GM12878 (cell line): ENCODE results near the gene BDH1. TPM values are rescaled to one million over a fixed set of nuclear protein-coding genes. Genes with fewer than 3 reads are reported as not detected.
A peak's percentile ranks its signal among the peaks of the same experiment; 100 is the strongest.

Experiments
- ATAC-seq: fragments of 200-7000 bp; cut with Tn5 transposase; 3 replicates; pipeline ENCODE4 v1.9.1; 2020; ENCODE audit warnings: mild to moderate bottlenecking, moderate library complexity
- BruUV-seq: library from RNA; stranded (reverse); fragments of 400-500 nt; replicated peaks from 2 replicates; lab custom pipeline; 2021; lab: Mats Ljungman, UMichigan
- CTCF ChIA-PET: fragments of 300-600 bp; sonication (Branson Sonifier 250); formaldehyde crosslinking; extraction: SDS; loops from one replicate; lab custom pipeline; 2021; ENCODE audit warnings: inconsistent platforms; lab: Yijun Ruan, JAX
- POLR2A ChIA-PET: fragments of 350-600 bp; formaldehyde crosslinking; extraction: SDS; loops from one replicate; lab custom pipeline; 2021; ENCODE audit warnings: inconsistent platforms; lab: Charles Lee
- RAD21 ChIA-PET: fragments of 300-600 bp; sonication (Branson Sonifier 250); formaldehyde crosslinking; loops from one replicate; lab custom pipeline; 2023; ENCODE audit warnings: antibody characterized with exemption; ENCODE audit not compliant: unreplicated experiment; lab: Charles Lee
- SMC1A ChIA-PET: fragments of 300-600 bp; sonication (Branson Sonifier 250); formaldehyde crosslinking; loops from one replicate; lab custom pipeline; 2023; ENCODE audit not compliant: unreplicated experiment, uncharacterized antibody; lab: Charles Lee
- DNase-seq: peaks from one replicate; pipeline ENCODE4 v3.0.0-alpha.2; 2011; ENCODE audit warnings: low read depth, low spot score
- FAIRE-seq: peaks from 3 replicates; lab custom pipeline; 2011; peaks lifted over from hg19 to GRCh38; lab: Jason Lieb, UNC
- H2AFZ ChIP-seq: 2 replicates; pipeline ENCODE4 v1.6.0; 2011; ENCODE audit warnings: low read depth, low read length, control low read depth; ENCODE audit not compliant: control insufficient read depth
- H3K27ac ChIP-seq: 2 replicates; pipeline ENCODE4 v1.5.1; 2011; ENCODE audit warnings: control low read depth; ENCODE audit not compliant: control insufficient read depth, insufficient read depth
- H3K27me3 ChIP-seq, 2 experiments: replicated peaks in 1 of 2; 2 replicates each; pipeline versions ENCODE4 v1.6.0 to v1.6.1; 2011; ENCODE audit warnings: low read length in 1 of 2; ENCODE audit not compliant: control insufficient read depth in 2 of 2, insufficient read depth in 2 of 2
- H3K36me3 ChIP-seq, 2 experiments: 2 replicates each; pipeline ENCODE4 v1.5.1; 2011; ENCODE audit warnings: low read length in 1 of 2; ENCODE audit not compliant: control insufficient read depth in 2 of 2, insufficient read depth in 2 of 2
- H3K4me1 ChIP-seq: 2 replicates; pipeline ENCODE4 v1.6.1; 2011; ENCODE audit warnings: mild to moderate bottlenecking, low read length, moderate library complexity, mixed read lengths; ENCODE audit not compliant: control insufficient read depth, insufficient read depth
- H3K4me2 ChIP-seq: 2 replicates; pipeline ENCODE4 v1.6.0; 2011; ENCODE audit warnings: control low read depth; ENCODE audit not compliant: control insufficient read depth, insufficient read depth
- H3K4me3 ChIP-seq: fragments of 200-600 bp; sonication (generic); 2 replicates; pipeline ENCODE4 v1.5.1; 2016
- H3K79me2 ChIP-seq: 2 replicates; pipeline ENCODE4 v1.6.0; 2011; ENCODE audit warnings: low read length; ENCODE audit not compliant: control insufficient read depth, insufficient read depth
- H3K9ac ChIP-seq: 2 replicates; pipeline ENCODE4 v1.8.0; 2011; ENCODE audit warnings: low read length, control low read depth, mixed read lengths; ENCODE audit not compliant: control insufficient read depth, insufficient read depth
- H3K9me3 ChIP-seq: replicated peaks from 3 replicates; pipeline ENCODE4 v1.5.1; 2011; ENCODE audit warnings: mild to moderate bottlenecking, low read length; ENCODE audit not compliant: control insufficient read depth, insufficient read depth
- H4K20me1 ChIP-seq: 2 replicates; pipeline ENCODE4 v1.6.0; 2011; ENCODE audit not compliant: control insufficient read depth, insufficient read depth
- BMI1 ChIP-seq: fragments of 450-650 bp; IDR thresholded peaks from 2 replicates; pipeline ENCODE4 v1.6.1; 2016; ENCODE audit warnings: mild to moderate bottlenecking, moderate library complexity, borderline replicate concordance
- CEBPB ChIP-seq, 2 experiments: fragments of 150-350 bp in 1 of 2; IDR thresholded peaks; 2 replicates each; pipeline ENCODE4 v1.6.1; 2012 to 2014; ENCODE audit warnings: low read depth in 2 of 2, low read length in 2 of 2, borderline replicate concordance in 1 of 2, inconsistent platforms in 1 of 2
- CHD1 ChIP-seq: IDR thresholded peaks from 2 replicates; pipeline ENCODE4 v1.6.1; 2012; ENCODE audit warnings: low read depth, low read length, improper control_type of control experiment
- GATAD2B ChIP-seq: fragments of 450-650 bp; conservative IDR thresholded peaks from 2 replicates; pipeline ENCODE4 v1.6.1; 2017; ENCODE audit warnings: low read depth, mild to moderate bottlenecking, moderate library complexity
- HDAC2 ChIP-seq: fragments of 200-600 bp; sonication (generic); IDR thresholded peaks from 2 replicates; pipeline ENCODE4 v1.6.1; 2017
- IKZF1 ChIP-seq: fragments of 450-650 bp; conservative IDR thresholded peaks from 2 replicates; pipeline ENCODE4 v1.6.1; 2017; ENCODE audit warnings: antibody characterized with exemption, mild to moderate bottlenecking
- JUNB ChIP-seq: IDR thresholded peaks from 2 replicates; pipeline ENCODE4 v1.6.1; 2016; ENCODE audit warnings: antibody characterized with exemption, mild to moderate bottlenecking
- MYC ChIP-seq: IDR thresholded peaks from 2 replicates; pipeline ENCODE4 v1.6.1; 2011; ENCODE audit warnings: mild to moderate bottlenecking, low read length, moderate library complexity, inconsistent platforms; ENCODE audit not compliant: insufficient read depth, insufficient replicate concordance, insufficient read length, severe bottlenecking
- NR2C2 ChIP-seq: IDR thresholded peaks from 2 replicates; pipeline ENCODE4 v1.6.1; 2011; ENCODE audit warnings: borderline replicate concordance, low read depth; ENCODE audit not compliant: control insufficient read depth, insufficient read length
- PML ChIP-seq: IDR thresholded peaks from 2 replicates; pipeline ENCODE4 v1.6.1; 2012; ENCODE audit warnings: low read length, inconsistent platforms
- POLR2A ChIP-seq: IDR thresholded peaks from 2 replicates; pipeline ENCODE4 v1.6.1; 2011; ENCODE audit warnings: low read depth, mild to moderate bottlenecking, low read length
- RB1 ChIP-seq: fragments of 450-650 bp; formaldehyde crosslinking; IDR thresholded peaks from 2 replicates; pipeline ENCODE4 v1.6.1; 2017; ENCODE audit warnings: mild to moderate bottlenecking, borderline replicate concordance
- RBBP5 ChIP-seq: fragments of 200-600 bp; sonication (generic); conservative IDR thresholded peaks from 2 replicates; pipeline ENCODE4 v1.6.1; 2016
- RFX5 ChIP-seq: IDR thresholded peaks from 2 replicates; pipeline ENCODE4 v1.6.1; 2011; ENCODE audit warnings: low read depth, low read length, improper control_type of control experiment
- SPI1 ChIP-seq: IDR thresholded peaks from 2 replicates; pipeline ENCODE4 v1.6.1; 2011; ENCODE audit warnings: low read depth, mild to moderate bottlenecking, low read length, moderate library complexity, borderline replicate concordance; ENCODE audit not compliant: insufficient read depth
- TAF1 ChIP-seq: IDR thresholded peaks from 2 replicates; pipeline ENCODE4 v1.6.1; 2011; ENCODE audit warnings: mild to moderate bottlenecking, low read depth, low read length, borderline replicate concordance
- WGBS: methylation state at CpG from one replicate; pipeline ENCODE4 v1.1.6; 2016; ENCODE audit warnings: low lambda C conversion rate; ENCODE audit not compliant: insufficient replicate concordance, insufficient coverage; ENCODE audit errors: missing lambda C conversion rate; 5-methylcytosine and 5-hydroxymethylcytosine counted together
- in situ Hi-C: fragments of 300-500 bp; cut with MboI; formaldehyde crosslinking; loops from 9 replicates; pipeline ENCODE4 v1.14.3; 2018; ENCODE audit warnings: mixed read lengths
- intact Hi-C: fragments of 100-400 bp; cut with micrococcal nuclease; formaldehyde crosslinking; loops from one replicate; pipeline ENCODE4 v1.14.2; 2022; ENCODE audit not compliant: unreplicated experiment
- polyA plus RNA-seq, 11 experiments: library from polyadenylated mRNA; depleted of rRNA in 4 of 11; unstranded in 6 of 11; stranded (reverse) in 5 of 11; fragments of >200 nt; fragmentation: Nextera tagmentation in 4 of 11; fragmentation: Illumina TruSeq in 1 of 11; extraction: Ambion mirVana in 4 of 11; extraction: Trizol in 1 of 11; gene quantifications; 1 replicate in 1 of 11; 2 replicates in 10 of 11; pipeline versions ENCODE4 v1.2.1 to v1.2.3, GENCODE V29; 2011 to 2016; ENCODE audit warnings: inconsistent platforms in 2 of 11, missing spikeins in 2 of 11, low read depth in 1 of 11
- total RNA-seq, 4 experiments: library from RNA; depleted of rRNA in 3 of 4; stranded (reverse); fragments of >200 nt in 3 of 4; fragmentation: Illumina TruSeq in 1 of 4; extraction: Trizol in 1 of 4; gene quantifications; 2 replicates each; pipeline versions ENCODE4 v1.2.1 to v1.2.3, GENCODE V29; 2013 to 2021
- TF ChIP-seq, protein P1 (sequence below): fragments of 450-650 bp; IDR thresholded peaks from 2 replicates; pipeline ENCODE4 v1.6.1; 2017; ENCODE audit warnings: antibody characterized with exemption, mild to moderate bottlenecking, moderate library complexity

BDH1 gene
- total and polyA plus RNA-seq, 10 of the 15 experiments (the other 5 are each of a cell fraction or from before 2014, with no cell fraction given): 11.3 to 84.5 (median 60.3) TPM

DNA sequence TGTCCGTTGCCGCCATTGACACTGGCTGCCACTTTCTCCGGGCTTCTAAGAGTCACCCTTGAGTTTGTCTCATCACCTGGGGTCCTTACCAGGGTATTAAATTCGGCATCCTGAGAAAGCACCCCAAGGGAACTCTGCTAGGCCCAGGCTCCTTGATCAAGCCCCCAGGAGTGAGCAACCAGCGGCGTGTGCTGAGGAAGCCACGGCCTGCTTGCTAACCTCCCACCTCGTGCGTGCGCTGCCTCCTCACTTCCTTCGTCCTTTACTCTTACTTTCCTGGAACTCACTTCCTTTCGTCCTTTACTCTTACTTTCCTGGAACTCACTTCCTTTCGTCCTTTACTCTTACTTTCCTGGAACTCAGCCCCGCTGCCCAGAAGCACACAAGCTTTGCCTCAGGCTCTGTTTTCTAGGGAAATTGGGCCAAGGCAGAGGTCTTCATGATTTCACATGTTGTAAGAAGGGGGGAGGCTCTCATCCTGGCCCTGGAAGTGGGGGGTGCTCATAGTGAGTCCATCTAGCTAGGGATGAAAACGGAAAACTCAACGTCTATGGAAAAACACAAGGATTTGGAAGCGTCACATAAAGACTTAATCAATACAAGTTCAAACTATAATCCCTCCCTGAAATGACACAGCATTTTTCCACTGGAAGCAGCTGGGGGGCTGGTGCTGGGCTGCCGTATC is 36.7 kb upstream of the BDH1 start (continued):
- TF ChIP-seq, protein P1, sequence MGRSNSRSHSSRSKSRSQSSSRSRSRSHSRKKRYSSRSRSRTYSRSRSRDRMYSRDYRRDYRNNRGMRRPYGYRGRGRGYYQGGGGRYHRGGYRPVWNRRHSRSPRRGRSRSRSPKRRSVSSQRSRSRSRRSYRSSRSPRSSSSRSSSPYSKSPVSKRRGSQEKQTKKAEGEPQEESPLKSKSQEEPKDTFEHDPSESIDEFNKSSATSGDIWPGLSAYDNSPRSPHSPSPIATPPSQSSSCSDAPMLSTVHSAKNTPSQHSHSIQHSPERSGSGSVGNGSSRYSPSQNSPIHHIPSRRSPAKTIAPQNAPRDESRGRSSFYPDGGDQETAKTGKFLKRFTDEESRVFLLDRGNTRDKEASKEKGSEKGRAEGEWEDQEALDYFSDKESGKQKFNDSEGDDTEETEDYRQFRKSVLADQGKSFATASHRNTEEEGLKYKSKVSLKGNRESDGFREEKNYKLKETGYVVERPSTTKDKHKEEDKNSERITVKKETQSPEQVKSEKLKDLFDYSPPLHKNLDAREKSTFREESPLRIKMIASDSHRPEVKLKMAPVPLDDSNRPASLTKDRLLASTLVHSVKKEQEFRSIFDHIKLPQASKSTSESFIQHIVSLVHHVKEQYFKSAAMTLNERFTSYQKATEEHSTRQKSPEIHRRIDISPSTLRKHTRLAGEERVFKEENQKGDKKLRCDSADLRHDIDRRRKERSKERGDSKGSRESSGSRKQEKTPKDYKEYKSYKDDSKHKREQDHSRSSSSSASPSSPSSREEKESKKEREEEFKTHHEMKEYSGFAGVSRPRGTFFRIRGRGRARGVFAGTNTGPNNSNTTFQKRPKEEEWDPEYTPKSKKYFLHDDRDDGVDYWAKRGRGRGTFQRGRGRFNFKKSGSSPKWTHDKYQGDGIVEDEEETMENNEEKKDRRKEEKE: no peak
- no peak for TF ChIP-seq RFX5
- no peak for TF ChIP-seq RBBP5
- no peak for TF ChIP-seq PML
- TF ChIP-seq BMI1: no peak
- TF ChIP-seq, all 136 proteins: peak for 0

- in situ Hi-C loops: no loop called here
- Histone ChIP-seq H3K79me2 (no peaks in the 10 kb centered on the region), H4K20me1 (no peaks in the 10 kb centered on the region), H3K36me3 (no peaks in the 10 kb centered on the region), H3K9me3 (no peaks in the 10 kb centered on the region), H3K9ac (no peak overlapping the region), H3K27ac (no peak overlapping the region), H3K4me2 (no peak overlapping the region), H3K4me1 (no peaks in the 10 kb centered on the region), H3K4me3 (no peak overlapping the region), H3K27me3 (no peaks in the 10 kb centered on the region), H2AFZ (no peak overlapping the region)
- no peak for DNase-seq
- SMC1A ChIA-PET: no interaction called here
- intact Hi-C loops: no loop called here
- no peak for FAIRE-seq
- POLR2A ChIA-PET: no interaction called here
- ATAC-seq: peak; percentile 48
- CTCF ChIA-PET: no interaction called here
- no TSS peak for BruUV-seq
- RAD21 ChIA-PET: no interaction called here
- WGBS: 3% methylated on average over 6 of the region's 6 CpGs
- TF ChIP-seq TAF1: no peak
- TF ChIP-seq CEBPB (IDR thresholded peaks at IDR 0.05; ENCODE audit: borderline replicate concordance in 1 of 2, low read depth in 2 of 2, low read length in 2 of 2): no peak
- no peak for TF ChIP-seq JUNB
- TF ChIP-seq RB1: no peak
- no peak for TF ChIP-seq SPI1
- no peak for TF ChIP-seq PML
- TF ChIP-seq POLR2A: no peak
- no peak for TF ChIP-seq GATAD2B
- no peak for TF ChIP-seq IKZF1
- TF ChIP-seq HDAC2: no peak
- no peak for TF ChIP-seq NR2C2
- no peak for TF ChIP-seq MYC
- TF ChIP-seq CHD1: no peak
Observed at GRCh38 chr3:197591816-197592215, 36.0 kb upstream of the BDH1 start.
